H1 (cell line): ENCODE results near the gene ATP6V1C2. TPM values are rescaled to one million over a fixed set of nuclear protein-coding genes. Genes with fewer than 3 reads are reported as not detected.

Experiments used
- ATF3 ChIP-seq: IDR thresholded peaks from 2 replicates; pipeline ENCODE4 v1.6.1; 2011; ENCODE audit warnings: low read depth, mild to moderate bottlenecking, low read length; ENCODE audit not compliant: insufficient read depth
- CHD1 ChIP-seq: IDR thresholded peaks from 2 replicates; pipeline ENCODE4 v1.6.1; 2012; ENCODE audit warnings: low read depth, low read length, improper control_type of control experiment
- RNF2 ChIP-seq: fragments of 200-900, 300-1000 bp; sonication (generic); IDR thresholded peaks from 2 replicates; pipeline ENCODE4 v1.7.1; 2016; ENCODE audit warnings: borderline replicate concordance, low read depth, mild to moderate bottlenecking, antibody characterized with exemption, low read length; ENCODE audit not compliant: poor library complexity, severe bottlenecking; ENCODE audit errors: missing control alignments
- SP2 ChIP-seq: IDR thresholded peaks from 2 replicates; pipeline ENCODE4 v1.6.1; 2012; ENCODE audit warnings: mild to moderate bottlenecking, low read length, inconsistent platforms
- SRF ChIP-seq: IDR thresholded peaks from 2 replicates; pipeline ENCODE4 v1.6.1; 2011; ENCODE audit warnings: mild to moderate bottlenecking, low read depth, low read length, moderate library complexity
- SUZ12 ChIP-seq: fragments of 200-600 bp; sonication (generic); IDR thresholded peaks from 2 replicates; pipeline ENCODE4 v1.6.1; 2012; ENCODE audit warnings: mild to moderate bottlenecking, inconsistent platforms, low read length, moderate library complexity, mixed read lengths
- TAF1 ChIP-seq: IDR thresholded peaks from 2 replicates; pipeline ENCODE4 v1.6.1; 2011; ENCODE audit warnings: mild to moderate bottlenecking, low read depth, low read length
- polyA plus RNA-seq, 7 experiments: library from polyadenylated mRNA; depleted of rRNA in 3 of 7; stranded (reverse) in 5 of 7; unstranded in 2 of 7; fragments of >200 nt in 5 of 7; fragments of 200-250 nt in 2 of 7; gene quantifications; 1 replicate in 5 of 7; 2 replicates in 1 of 7; 4 replicates in 1 of 7; pipeline versions ENCODE4 v1.2.1 to v1.2.3, GENCODE V29; 2011 to 2013; ENCODE audit warnings: missing spikeins in 2 of 7, mixed read lengths in 2 of 7
- total RNA-seq: library from RNA; stranded (reverse); fragmentation: NEBNext Ultra II Directional; extraction: Animal tissue kit (Norgen Biotek cat#: 25700); gene quantifications from 2 replicates; pipeline ENCODE4 v1.2.1, GENCODE V29; 2021
- TF ChIP-seq, protein P1 (sequence below): fragments of 300-600 bp; sonication (generic); IDR thresholded peaks from 2 replicates; pipeline ENCODE4 v1.7.1; 2012; ENCODE audit warnings: low read length, moderate library complexity, mild to moderate bottlenecking, inconsistent platforms; ENCODE audit not compliant: insufficient replicate concordance
- TF ChIP-seq, protein P2 (sequence below): IDR thresholded peaks from 2 replicates; pipeline ENCODE4 v1.6.1; 2012; ENCODE audit warnings: low read length, inconsistent platforms

Gene ATP6V1C2
- total and polyA plus RNA-seq, 2 of the 8 experiments (the other 6 are each of a cell fraction or from before 2014, with no cell fraction given): 0.29 to 0.74 TPM

DNA sequence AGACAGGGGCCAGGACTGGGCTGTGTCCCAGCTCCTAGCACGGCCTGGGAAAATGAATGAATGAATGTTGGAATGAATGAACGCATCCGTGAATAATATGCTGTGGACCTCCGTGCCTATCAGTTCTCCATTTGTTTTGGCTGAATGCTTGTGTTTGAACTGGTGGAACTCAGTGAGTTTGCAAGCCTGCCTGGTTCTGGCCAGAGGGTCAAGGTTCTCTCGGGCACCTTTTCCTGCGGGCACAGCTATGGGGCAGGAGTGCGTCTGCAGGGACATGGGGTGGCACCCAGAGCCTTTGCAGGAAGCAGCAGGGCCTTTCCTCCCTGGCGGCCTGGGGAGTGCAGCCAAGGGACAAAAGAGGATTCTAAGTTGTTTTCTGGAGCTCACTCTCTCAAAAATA is 108.8 kb downstream of the ATP6V1C2 start (continued):
- TF ChIP-seq, protein P1, sequence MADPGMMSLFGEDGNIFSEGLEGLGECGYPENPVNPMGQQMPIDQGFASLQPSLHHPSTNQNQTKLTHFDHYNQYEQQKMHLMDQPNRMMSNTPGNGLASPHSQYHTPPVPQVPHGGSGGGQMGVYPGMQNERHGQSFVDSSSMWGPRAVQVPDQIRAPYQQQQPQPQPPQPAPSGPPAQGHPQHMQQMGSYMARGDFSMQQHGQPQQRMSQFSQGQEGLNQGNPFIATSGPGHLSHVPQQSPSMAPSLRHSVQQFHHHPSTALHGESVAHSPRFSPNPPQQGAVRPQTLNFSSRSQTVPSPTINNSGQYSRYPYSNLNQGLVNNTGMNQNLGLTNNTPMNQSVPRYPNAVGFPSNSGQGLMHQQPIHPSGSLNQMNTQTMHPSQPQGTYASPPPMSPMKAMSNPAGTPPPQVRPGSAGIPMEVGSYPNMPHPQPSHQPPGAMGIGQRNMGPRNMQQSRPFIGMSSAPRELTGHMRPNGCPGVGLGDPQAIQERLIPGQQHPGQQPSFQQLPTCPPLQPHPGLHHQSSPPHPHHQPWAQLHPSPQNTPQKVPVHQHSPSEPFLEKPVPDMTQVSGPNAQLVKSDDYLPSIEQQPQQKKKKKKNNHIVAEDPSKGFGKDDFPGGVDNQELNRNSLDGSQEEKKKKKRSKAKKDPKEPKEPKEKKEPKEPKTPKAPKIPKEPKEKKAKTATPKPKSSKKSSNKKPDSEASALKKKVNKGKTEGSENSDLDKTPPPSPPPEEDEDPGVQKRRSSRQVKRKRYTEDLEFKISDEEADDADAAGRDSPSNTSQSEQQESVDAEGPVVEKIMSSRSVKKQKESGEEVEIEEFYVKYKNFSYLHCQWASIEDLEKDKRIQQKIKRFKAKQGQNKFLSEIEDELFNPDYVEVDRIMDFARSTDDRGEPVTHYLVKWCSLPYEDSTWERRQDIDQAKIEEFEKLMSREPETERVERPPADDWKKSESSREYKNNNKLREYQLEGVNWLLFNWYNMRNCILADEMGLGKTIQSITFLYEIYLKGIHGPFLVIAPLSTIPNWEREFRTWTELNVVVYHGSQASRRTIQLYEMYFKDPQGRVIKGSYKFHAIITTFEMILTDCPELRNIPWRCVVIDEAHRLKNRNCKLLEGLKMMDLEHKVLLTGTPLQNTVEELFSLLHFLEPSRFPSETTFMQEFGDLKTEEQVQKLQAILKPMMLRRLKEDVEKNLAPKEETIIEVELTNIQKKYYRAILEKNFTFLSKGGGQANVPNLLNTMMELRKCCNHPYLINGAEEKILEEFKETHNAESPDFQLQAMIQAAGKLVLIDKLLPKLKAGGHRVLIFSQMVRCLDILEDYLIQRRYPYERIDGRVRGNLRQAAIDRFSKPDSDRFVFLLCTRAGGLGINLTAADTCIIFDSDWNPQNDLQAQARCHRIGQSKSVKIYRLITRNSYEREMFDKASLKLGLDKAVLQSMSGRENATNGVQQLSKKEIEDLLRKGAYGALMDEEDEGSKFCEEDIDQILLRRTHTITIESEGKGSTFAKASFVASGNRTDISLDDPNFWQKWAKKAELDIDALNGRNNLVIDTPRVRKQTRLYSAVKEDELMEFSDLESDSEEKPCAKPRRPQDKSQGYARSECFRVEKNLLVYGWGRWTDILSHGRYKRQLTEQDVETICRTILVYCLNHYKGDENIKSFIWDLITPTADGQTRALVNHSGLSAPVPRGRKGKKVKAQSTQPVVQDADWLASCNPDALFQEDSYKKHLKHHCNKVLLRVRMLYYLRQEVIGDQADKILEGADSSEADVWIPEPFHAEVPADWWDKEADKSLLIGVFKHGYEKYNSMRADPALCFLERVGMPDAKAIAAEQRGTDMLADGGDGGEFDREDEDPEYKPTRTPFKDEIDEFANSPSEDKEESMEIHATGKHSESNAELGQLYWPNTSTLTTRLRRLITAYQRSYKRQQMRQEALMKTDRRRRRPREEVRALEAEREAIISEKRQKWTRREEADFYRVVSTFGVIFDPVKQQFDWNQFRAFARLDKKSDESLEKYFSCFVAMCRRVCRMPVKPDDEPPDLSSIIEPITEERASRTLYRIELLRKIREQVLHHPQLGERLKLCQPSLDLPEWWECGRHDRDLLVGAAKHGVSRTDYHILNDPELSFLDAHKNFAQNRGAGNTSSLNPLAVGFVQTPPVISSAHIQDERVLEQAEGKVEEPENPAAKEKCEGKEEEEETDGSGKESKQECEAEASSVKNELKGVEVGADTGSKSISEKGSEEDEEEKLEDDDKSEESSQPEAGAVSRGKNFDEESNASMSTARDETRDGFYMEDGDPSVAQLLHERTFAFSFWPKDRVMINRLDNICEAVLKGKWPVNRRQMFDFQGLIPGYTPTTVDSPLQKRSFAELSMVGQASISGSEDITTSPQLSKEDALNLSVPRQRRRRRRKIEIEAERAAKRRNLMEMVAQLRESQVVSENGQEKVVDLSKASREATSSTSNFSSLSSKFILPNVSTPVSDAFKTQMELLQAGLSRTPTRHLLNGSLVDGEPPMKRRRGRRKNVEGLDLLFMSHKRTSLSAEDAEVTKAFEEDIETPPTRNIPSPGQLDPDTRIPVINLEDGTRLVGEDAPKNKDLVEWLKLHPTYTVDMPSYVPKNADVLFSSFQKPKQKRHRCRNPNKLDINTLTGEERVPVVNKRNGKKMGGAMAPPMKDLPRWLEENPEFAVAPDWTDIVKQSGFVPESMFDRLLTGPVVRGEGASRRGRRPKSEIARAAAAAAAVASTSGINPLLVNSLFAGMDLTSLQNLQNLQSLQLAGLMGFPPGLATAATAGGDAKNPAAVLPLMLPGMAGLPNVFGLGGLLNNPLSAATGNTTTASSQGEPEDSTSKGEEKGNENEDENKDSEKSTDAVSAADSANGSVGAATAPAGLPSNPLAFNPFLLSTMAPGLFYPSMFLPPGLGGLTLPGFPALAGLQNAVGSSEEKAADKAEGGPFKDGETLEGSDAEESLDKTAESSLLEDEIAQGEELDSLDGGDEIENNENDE: no peak
- TF ChIP-seq RNF2 (no peak), SP2 (no peak), ATF3 (no peak), CHD1 (no peak), TAF1 (no peak), SRF (no peak), SUZ12 (no peak)
- TF ChIP-seq, protein P2, sequence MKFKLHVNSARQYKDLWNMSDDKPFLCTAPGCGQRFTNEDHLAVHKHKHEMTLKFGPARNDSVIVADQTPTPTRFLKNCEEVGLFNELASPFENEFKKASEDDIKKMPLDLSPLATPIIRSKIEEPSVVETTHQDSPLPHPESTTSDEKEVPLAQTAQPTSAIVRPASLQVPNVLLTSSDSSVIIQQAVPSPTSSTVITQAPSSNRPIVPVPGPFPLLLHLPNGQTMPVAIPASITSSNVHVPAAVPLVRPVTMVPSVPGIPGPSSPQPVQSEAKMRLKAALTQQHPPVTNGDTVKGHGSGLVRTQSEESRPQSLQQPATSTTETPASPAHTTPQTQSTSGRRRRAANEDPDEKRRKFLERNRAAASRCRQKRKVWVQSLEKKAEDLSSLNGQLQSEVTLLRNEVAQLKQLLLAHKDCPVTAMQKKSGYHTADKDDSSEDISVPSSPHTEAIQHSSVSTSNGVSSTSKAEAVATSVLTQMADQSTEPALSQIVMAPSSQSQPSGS: no peak
